GM21447 (cell line): ENCODE measurements around the gene MSL1.

Source experiments
- ATAC-seq: cut with Tn5 transposase; IDR thresholded peaks from one replicate; pipeline ENCODE4 v1.9.1; 2021; ENCODE audit not compliant: unreplicated experiment

Gene MSL1

GRCh38 chr17:40104594-40105486, 16.9 kb upstream of the MSL1 start:
- ATAC-seq, result no peak

DNA sequence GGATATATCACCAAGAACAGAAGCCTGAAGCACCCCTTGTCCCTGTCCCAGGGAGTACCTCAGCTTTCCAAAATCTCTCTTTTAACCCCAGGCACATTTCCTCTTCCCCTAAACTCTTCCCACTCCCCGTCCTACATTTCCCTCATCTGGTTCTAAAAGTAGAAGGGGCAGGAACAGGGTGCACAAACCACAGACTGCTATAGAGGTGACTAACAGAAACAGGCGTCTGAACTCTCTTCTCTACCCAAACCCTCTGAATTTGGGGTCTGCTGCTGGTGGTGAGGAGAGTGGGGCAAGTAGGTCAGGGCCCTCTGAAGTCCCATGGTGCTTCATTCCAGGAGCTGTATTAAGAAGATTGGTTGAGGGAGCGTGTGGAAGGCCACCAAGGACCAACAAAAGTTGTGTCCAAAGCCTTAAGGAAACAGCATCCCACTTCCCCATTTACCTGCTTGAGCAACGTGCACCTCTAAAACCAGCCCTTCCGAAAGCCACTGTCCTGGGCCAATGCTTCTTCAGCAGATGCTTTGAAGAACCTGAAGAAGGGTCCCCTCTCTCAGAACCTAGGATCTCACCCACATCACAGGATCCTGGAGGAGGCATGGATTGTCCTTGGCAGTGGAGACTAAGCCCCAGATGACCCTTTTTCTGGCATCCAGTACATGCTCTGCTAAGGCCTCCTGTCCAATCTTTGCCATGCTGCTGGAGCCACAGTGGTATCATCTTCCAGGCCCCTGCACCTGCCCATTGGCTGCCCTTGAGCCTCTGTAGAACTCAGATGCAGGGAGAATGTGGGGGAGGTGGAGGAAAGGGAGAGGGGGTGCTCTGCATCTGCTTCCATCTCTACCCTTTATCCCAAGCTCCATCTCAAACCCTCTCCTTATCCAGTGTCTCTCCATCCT, 15.7 kb upstream of the MSL1 start:
- ATAC-seq, result no peak

- no peak for ATAC-seq
Observed at GRCh38 chr17:40106760-40107521, 14.8 kb upstream of the MSL1 start.

DNA sequence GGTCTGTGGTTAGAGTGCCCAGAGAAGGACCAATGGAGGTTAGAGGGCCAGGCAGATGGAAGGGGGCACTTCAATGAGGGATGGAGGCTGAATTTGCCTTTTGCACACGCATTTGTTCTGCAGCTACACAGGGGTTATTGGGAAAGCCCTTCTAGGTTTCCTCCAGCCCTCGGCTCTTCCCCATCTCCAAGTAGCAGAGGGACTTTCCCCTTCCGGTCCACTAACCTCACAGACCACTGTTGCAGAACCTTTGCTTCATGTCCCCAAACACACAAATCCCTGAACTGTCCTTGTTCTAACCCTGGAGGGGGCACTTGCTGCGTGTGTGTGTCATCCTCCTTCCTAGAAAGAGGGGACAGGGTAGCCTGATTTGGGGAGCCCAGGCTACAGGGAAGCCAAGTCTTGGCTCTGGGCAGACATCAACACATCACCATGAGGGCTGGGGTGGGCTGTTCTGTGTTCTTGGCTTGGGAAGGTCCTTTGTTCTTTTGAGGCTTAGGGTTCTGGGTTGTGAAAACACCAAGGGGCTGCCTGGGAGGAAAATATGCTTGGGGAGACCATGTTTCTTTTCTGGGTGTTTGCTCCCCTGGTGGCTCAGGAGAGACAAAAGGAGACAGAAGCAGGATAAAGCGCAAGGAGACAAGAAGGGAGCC, 14.1 kb upstream of the MSL1 start:
- no peak for ATAC-seq

- no peak for ATAC-seq
Observed at GRCh38 chr17:40108970-40109824, 12.6 kb upstream of the MSL1 start.

DNA sequence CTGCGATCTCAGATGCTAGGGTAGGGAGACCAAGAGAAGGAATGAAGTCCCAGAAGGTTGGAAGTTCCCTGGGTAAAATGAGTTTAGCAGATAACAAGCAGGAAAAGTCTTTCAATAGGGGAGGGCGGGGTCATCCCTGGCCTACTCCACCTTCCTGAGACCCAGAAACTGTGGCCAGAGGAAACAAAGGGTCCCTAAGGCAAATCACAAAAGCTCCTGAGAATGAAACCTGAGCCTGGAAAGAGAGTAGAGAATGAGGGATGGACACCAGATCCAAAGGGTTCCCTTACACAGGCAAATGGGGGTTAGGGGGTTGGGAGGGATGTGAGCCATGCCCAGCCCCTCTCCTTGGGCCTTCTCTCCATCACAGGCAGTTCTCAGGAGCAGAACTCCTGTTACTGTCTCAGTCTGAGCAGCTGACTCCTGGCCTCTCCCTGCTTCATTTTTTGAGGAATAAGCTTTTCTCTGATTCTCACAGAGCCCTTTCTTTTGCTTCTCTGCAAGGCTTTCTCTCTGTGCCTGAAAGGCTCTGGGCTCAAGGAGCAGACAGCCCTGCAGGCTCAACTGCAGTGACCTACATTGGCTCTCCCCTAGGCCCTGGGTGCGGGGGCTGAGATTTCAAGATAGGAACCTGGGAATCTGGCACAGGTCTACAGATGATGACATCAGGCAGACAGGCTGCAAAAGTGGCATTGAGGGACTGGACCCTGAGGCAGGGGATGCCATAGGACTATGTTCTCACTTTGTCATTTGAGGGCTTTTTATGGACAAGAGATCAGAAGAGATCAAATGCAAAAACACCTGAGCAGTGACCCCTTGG, 11.5 kb upstream of the MSL1 start:
- ATAC-seq, result no peak

DNA sequence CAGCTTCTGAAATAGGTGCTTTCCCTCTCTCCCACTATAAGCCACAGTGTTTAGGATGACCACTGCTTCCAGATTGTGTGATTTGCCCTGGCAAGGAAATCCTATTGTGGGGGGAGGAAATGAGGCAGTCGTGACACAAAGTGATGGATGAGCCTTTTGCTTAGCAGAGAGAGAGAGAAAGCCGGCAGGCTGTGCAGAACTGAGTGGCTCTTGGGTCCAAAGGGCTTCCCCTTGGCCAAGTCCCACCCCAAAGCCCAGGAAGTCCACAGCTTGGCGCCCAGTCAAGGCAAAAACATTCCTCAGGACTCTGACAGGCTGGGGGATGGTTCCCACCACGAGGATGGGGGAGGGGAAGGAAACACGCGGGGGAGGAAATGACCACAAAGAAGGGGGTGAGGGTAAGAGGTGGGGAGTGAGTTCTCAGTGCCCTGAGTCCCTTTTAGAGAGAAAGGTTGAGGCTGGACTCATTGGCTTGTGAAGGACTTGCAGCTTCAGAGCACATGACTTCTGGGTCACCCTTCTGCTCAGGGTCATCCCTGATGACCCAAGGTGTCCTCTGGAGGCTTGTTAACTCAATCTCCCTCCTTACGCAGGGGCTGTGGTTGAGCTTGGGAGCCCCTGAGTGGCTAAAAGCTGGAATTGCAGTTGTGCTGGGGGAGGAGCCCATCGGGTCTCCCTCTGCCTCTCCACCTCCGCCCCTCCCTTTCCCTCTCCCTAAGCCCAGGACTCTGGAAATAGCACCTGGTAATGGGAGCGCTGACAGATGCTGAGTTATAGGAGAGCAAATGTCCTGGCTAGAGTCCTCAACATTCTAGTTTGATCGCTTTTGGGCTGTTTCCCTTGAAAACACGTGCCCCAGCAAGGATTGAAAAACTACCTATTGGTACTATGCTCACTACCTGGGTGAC, 10.3 kb upstream of the MSL1 start:
- peak; percentile 46 for ATAC-seq

GRCh38 chr17:40112191-40112711, 9.5 kb upstream of the MSL1 start:
- no peak for ATAC-seq

- ATAC-seq, result no peak
Observed at GRCh38 chr17:40112718-40113109, 9.1 kb upstream of the MSL1 start.

GRCh38 chr17:40113110-40113906, 8.5 kb upstream of the MSL1 start:
- peak; percentile 71 for ATAC-seq

- ATAC-seq, result no peak
Observed at GRCh38 chr17:40113907-40114245, 7.9 kb upstream of the MSL1 start.

- ATAC-seq, result no peak
Observed at GRCh38 chr17:40115101-40115436, 6.7 kb upstream of the MSL1 start.

DNA sequence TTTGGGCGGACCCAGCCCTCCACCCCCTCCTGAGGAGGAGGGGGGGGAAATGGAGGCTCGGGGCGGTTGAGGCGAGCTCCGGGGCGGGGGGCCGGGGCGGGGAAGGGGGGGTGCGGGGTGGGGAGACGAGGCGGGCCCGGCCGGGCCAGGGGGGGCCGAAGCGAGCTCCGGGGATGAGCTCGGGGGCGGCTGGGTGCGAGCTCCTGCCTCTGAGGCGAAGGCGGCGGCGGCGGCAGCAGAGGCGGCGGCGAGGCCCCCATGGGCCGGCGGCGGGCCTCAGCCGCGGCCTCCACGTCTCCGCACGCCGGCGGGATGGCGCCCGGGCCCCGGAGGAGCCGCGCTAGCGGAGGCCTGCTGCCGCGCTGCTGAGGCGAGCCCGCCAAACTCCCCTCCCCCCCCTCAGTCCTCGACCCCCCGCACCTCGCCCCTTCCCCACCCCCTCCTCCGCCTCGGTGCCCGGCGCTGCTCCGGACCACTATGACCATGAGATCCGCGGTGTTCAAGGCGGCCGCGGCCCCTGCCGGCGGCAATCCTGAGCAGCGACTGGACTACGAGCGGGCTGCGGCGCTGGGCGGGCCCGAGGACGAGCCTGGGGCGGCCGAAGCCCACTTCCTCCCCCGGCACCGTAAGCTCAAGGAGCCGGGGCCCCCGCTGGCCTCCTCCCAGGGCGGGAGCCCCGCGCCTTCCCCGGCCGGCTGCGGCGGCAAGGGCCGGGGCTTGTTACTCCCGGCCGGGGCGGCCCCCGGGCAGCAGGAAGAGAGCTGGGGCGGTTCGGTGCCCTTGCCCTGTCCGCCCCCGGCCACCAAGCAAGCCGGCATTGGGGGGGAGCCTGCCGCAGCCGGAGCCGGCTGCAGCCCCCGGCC, 596 bp downstream of the MSL1 start:
- ATAC-seq, result no peak

DNA sequence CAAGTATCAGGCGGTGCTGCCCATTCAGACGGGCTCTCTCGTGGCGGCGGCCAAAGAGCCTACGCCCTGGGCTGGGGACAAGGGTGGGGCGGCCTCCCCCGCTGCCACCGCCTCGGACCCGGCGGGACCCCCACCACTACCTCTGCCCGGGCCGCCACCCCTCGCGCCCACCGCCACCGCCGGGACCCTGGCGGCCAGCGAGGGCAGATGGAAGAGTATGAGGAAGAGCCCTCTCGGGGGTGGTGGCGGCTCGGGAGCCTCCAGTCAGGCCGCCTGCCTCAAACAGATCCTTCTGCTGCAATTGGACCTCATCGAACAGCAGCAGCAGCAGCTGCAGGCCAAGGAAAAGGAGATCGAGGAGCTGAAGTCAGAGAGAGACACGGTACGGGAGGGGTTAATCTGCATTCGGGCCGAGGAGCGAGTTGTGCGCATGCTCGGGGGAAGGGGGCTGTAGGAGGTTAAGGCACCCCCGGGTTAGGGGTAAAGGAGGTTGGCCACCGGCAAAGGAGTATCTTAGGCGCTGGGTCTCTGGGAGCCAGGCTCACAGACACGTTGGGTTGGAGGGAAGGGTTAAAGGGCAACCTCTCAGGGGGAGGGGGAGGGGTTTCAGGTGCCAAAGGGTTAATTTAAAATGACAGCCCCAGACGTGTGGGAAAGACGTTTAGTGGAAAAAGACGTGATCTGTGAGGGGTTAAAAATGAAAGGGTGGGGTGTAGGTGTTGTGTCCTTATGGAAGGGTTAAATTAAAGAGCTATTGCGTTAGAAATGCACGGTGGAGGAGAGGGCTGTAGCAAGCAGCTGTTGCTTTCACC, 1.4 kb downstream of the MSL1 start:
- no peak for ATAC-seq

DNA sequence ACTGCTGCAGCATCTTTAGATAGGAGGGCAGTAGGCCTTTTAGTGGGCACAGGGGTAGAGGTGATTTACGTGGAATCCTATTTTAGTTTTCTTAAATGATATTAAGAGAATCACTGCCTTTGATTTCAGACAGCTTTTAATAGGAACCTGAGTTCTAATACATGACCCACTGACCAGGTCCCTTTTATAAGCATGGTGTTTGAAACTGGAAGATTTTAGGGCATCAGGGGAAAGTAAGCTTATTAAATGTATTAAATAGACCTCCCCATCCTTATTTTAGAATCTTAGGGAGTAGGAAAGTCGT, 2.0 kb downstream of the MSL1 start:
- ATAC-seq, result no peak
